NOMO-1 treated with dmso at 0.1 percent for 144 hours (cell line): ENCODE results near the gene IL12RB2.

ENCODE experiments used
- DNase-seq: peaks from one replicate; lab custom pipeline; 2025; ENCODE audit not compliant: unreplicated experiment; lab: John Stamatoyannopoulos, UW

Gene IL12RB2

DNA sequence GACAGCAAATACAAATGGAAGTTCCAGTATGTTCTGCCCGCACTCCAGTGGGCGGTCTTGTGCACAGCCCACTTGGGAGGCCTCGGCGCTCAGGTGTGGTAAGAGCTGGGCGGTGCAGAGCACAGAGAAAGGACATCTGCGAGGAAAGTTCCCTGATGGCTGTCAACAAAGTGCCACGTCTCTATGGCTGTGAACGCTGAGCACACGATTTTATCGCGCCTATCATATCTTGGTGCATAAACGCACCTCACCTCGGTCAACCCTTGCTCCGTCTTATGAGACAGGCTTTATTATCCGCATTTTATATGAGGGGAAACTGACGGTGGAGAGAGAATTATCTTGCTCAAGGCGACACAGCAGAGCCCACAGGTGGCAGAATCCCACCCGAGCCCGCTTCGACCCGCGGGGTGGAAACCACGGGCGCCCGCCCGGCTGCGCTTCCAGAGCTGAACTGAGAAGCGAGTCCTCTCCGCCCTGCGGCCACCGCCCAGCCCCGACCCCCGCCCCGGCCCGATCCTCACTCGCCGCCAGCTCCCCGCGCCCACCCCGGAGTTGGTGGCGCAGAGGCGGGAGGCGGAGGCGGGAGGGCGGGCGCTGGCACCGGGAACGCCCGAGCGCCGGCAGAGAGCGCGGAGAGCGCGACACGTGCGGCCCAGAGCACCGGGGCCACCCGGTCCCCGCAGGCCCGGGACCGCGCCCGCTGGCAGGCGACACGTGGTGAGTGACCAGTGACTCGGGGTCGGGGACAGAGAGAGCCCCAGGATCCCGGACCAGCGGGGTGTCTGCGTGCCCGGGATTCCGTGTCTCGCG lies at the start of gene IL12RB2:
IL12RB2 (plus strand) TSS at position 623 of the 810 bp plus-strand sequence. CDS start 12,496 bp downstream, outside the sequence.
- DNase-seq = no peak

DNA sequence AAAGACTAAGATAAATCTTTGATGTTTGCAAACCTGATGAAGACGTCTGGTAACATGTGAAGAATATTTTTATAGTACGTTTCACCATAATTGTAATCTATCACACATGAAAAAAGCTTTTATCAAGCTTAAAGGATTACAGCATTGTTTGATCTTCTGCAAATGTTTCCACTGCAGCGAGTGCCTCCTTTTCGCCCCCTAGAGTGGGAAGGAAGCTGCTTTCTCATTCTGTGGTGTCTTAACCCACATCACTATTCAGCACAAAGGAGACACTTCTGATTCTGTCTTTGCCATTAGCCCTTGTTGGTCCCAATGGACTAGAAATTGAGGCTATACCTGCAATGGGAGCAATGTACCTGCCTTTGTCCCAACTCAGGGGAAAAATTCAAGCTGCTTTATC lies 46.0 kb upstream of the IL12RB2 start:
- DNase-seq = no peak

DNA sequence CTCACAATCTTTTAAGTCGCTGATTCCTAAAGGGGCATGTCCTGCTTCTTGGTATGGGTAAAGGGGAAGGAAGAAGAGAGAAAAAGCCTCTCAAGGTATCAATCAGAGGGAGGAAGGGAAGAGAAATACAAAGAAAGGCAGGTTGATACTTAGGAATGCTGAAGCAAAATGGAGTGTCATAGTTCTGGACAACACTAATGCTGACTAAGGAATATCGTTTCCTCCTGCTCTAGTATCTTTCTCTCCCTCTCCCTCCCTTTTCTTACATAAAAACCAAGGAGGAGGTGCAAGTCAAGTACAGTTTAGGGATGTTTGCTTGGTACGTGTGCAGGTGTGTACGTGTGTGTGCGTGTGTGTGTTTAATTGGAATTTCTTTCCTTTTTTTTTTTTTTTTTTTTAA lies 44.9 kb upstream of the IL12RB2 start:
- no peak for DNase-seq

DNA sequence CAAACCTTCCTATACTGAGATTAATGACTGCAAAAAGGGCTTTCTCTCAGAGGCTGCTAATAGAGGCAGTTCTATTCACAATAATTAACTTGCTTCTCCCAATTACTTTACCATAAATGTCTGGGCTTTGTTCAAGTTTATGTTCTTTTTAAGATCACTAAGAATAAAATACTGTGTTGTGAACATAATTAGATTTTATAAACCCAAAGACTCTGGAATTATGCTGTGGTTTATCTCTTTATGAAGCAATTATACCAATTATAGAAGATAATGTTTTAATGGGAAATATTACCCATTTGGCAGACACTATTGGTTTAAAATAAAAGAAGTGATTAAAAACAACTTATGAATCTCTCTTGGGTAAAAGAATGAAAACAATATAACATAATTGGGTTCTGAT lies 43.5 kb upstream of the IL12RB2 start:
- no peak for DNase-seq

- DNase-seq = no peak
These were observed 42.8 kb upstream of the IL12RB2 start for GRCh38 chr1:67264899-67265298.

GRCh38 chr1:67269061-67269460 lies 38.6 kb upstream of the IL12RB2 start:
- no peak for DNase-seq

DNA sequence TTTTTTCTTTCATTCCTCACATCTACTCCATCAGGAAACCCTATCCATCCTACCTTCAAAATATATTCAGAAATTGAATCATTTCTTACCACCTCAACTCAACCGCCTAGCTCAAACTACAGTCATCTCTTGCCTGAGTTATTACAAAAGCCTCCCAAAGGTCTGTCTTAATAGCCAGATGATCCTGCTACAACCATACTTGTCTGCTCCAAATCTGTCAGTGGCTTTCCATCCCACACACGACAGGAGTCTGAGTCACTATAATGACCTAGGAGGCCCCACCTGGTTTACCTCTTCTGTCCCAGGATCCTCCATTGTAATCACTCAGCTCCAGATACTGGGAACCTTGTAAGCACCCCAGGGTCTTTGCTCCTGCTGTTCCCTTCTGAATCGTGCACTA lies 37.1 kb upstream of the IL12RB2 start:
- DNase-seq = no peak

- no peak for DNase-seq
These were observed 34.1 kb upstream of the IL12RB2 start for GRCh38 chr1:67273591-67273990.

DNA sequence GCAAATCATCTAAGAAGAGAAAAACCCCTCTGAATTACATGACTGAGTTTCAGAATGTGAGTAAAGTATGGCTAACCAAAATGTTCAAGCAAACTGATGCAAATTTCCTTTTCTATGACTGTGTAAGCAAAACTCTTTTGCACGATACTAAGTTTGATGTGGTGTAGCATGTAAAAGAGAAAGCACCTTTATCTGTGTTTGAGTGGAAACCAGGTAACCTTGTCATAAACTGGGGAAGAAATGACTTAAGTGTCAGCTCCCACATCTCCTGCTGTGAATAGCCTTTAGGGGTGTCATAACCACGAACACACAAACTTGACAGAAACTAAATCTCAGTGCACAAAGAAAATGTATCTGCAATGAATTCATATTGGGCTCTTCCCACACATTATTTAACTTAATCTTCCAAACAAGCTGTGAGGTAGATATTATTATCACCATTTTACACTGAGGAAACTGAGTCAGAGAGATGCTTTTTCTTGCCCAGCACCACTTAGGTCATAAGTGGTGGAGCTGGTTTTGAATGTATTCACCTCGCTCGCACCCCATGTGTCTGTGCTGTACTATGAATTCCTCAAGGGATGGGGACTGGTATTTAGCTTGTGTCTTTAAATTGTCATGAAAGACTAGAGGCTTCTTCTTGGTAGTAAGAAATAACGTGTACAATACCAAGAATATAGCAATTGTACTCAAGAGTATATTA lies 32.9 kb upstream of the IL12RB2 start:
- no peak for DNase-seq

DNA sequence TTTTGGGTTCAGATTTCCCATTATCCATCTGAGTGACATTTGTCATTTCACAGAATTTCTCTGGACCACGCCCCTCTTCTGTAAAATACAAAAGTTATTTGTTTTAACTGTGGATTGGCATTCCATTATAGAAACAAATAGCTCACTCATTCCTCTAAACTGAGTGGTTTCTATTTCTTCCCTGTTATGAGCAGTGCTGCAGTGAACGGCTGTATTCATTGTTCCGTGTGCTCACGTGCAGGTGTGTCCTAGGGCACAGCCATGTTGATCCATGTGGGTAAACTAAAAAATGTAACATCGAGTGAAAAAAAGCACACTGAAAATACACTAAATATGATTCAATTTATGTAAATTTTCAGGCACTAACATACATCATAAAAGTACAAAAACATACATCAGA lies 27.0 kb upstream of the IL12RB2 start:
- no peak for DNase-seq

DNA sequence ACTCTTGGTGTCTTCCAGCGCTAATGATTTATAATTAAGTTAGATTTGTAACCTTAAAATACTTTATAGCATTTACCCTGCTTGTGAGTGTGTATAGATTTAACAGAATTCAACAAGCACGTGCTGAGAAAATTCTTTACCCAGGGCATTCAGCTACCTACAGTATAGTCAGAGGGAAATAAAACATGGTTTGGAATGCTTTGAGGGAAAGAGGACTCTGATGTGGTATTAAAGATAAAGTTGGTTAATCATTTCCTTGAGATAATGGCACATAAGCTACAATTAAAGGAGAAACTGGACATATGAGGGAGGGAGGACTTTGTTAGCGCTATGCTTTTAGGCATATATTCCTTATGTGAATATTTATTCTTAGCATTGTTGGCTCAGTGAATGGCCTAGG lies 26.4 kb upstream of the IL12RB2 start:
- DNase-seq = no peak

- DNase-seq = no peak
These were observed 21.7 kb upstream of the IL12RB2 start for GRCh38 chr1:67285780-67286488.

- DNase-seq = no peak
These were observed 17.4 kb upstream of the IL12RB2 start for GRCh38 chr1:67290236-67290635.

DNA sequence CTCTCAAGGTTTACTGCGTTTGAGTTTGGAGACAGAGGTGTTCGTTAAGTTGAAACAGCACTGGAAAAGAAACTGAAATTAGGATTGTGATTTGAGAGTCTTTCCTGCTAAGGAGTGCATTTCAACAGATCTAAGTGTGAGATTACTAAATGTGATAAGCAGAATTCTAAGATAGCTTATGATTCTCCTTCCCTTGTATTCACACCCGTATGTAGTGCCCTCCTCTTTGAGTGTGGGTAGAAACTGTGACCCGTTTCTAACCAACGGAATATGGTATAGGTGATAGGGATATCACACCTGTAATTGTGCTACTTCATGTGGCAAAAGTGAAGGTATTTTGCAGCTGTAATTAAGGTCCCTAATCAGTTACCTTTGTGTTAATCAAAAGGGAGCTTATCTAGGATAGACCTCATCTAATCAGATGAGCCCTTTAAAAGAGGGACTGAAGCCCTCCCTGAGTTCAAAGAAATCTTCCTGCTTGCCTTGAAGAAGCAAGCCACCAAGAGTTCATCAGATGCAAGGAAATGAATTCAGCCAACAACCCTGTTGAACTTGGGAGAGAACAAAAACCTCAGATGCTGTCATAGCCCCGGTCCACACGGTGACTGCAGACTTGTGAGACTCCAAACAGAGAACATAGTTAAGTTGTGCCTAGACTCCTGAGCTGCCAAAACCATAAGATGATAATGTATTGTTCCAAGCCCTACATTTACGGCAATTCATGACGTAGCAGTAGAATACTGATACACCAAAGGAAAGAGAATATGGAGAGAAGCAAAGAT lies 12.6 kb upstream of the IL12RB2 start:
- no peak for DNase-seq

GRCh38 chr1:67298762-67299161 lies 8.9 kb upstream of the IL12RB2 start:
- no peak for DNase-seq

- no peak for DNase-seq
These were observed 8.4 kb upstream of the IL12RB2 start for GRCh38 chr1:67299296-67299695.

DNA sequence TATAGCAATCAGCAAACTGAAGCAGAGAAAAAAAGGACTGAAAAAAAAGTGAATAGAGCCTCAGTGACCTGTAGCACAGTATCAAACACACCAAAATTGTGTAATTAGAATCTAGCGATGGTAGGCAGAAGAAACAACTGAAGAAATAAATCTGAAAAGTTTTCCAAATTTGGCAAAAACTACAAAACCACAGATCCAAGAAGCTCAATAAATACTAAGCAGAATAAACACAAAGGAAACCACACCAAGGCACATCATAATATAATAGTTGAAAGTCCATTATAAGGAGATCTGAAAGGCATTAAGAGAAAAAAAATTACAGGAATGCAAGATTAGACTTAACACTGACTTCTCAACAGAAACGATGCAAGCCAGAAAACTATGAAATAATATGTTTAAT lies 7.1 kb upstream of the IL12RB2 start:
- DNase-seq = no peak

- no peak for DNase-seq
These were observed 3.6 kb upstream of the IL12RB2 start for GRCh38 chr1:67304023-67304422.

DNA sequence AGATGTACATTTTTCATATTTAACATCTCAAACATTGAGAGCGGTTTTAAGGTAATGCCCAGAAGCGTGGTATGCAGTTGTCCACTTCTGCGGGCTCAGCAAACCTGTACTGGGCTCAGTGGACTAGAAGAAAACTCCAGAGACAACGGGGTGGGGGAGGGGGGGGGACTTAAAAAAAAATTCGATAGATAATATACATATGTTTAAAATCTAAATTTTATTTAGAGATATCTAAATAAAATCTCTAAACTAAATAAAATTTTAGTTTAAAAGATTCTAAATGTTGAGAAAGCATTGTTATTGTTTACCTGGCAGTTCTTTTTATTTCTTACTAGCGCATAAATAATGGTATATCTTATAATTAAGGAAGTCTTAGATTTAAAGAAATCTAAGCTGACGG lies 1.1 kb upstream of the IL12RB2 start:
- no peak for DNase-seq

DNA sequence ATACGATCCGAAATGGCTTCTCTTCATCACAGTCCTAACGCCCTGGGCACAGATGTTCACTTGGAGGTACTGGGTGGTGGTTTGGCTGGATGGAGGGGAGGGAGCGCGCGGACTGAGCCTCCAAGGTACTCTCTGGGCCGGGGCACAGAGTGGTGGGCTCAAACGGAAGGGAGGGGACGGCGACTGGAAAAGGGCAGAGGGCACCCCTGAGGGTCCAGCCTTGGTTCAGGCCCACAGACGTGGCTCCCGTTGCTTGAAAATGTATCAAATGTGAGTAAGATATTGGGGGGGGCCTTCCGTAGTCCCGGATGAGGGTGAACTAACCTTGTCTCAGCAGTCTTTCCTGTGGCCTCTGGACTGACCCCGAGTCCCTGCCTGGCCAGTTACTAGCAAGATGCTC lies 463 bp downstream of the IL12RB2 start:
- DNase-seq = no peak

DNA sequence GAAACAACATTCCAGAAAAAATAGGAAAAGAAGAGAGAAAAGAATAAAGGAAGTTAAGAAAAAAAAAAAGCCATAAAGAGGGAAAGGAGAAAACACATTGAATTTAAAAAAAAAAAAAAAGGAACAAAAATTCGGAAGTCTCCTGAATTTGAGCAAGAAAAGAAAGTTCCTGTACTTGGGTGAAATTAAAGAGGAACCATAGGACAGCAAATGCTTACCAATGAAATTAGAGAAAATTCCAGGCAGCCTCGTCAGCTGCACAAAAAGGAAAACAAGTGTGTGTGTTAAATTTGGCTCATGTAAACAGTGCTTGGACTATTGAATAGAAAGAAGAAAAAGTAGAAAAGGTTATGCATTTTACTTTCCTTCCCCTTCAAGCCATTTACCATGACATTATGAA lies 4.9 kb downstream of the IL12RB2 start:
- no peak for DNase-seq
